ENCODE data around the gene AFM. TPM values are rescaled to one million over a fixed set of nuclear protein-coding genes. Genes with fewer than 3 reads are reported as not detected.
A peak's percentile ranks its signal among the peaks of the same experiment; 100 is the strongest.

AFM gene
- total RNA-seq, 1 experiment from 2014 or later: not detected

GRCh38 chr4:73448448-73449203 lies 32.9 kb upstream of the AFM start:
- Histone ChIP-seq H3K9me2 (ENCODE audit: insufficient read depth) (no peaks in the 10 kb centered on the region), H3K36me3 (ENCODE audit: low read depth) (no peaks in the 10 kb centered on the region), H3K9me3 (ENCODE audit: insufficient read depth, low read depth) (no peaks in the 10 kb centered on the region), H3K27ac (no peak overlapping the region), H3K27me3 (ENCODE audit: insufficient read depth, low read depth) (no peaks in the 10 kb centered on the region), H3K79me2 (ENCODE audit: low read depth) (no peaks in the 10 kb centered on the region), H2AFZ (no peak overlapping the region), H4K20me1 (ENCODE audit: insufficient read depth) (no peaks in the 10 kb centered on the region), H3F3A (ENCODE audit: insufficient read depth, low read depth) (no peaks in the 10 kb centered on the region), H3K4me2 (no peak overlapping the region), H3K4me3 (no peak overlapping the region), H3K4me1 (replicated peaks; ENCODE audit: insufficient read depth) (no peaks in the 10 kb centered on the region)
- no peak for DNase-seq
- ChIA-PET CTCF (no interaction called here), POLR2A (ENCODE audit: unreplicated experiment) (no interaction called here)
- no peak for TF ChIP-seq EZH2 (IDR thresholded peaks at IDR 0.05; ENCODE audit: low read depth)
- TF ChIP-seq, protein P1, sequence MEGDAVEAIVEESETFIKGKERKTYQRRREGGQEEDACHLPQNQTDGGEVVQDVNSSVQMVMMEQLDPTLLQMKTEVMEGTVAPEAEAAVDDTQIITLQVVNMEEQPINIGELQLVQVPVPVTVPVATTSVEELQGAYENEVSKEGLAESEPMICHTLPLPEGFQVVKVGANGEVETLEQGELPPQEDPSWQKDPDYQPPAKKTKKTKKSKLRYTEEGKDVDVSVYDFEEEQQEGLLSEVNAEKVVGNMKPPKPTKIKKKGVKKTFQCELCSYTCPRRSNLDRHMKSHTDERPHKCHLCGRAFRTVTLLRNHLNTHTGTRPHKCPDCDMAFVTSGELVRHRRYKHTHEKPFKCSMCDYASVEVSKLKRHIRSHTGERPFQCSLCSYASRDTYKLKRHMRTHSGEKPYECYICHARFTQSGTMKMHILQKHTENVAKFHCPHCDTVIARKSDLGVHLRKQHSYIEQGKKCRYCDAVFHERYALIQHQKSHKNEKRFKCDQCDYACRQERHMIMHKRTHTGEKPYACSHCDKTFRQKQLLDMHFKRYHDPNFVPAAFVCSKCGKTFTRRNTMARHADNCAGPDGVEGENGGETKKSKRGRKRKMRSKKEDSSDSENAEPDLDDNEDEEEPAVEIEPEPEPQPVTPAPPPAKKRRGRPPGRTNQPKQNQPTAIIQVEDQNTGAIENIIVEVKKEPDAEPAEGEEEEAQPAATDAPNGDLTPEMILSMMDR (conservative IDR thresholded peaks at IDR 0.05): no peak
- no TSS peak for BruUV-seq (replicated peaks)
- intact Hi-C loops (cut with micrococcal nuclease; ENCODE audit: unreplicated experiment): no loop called here

DNA sequence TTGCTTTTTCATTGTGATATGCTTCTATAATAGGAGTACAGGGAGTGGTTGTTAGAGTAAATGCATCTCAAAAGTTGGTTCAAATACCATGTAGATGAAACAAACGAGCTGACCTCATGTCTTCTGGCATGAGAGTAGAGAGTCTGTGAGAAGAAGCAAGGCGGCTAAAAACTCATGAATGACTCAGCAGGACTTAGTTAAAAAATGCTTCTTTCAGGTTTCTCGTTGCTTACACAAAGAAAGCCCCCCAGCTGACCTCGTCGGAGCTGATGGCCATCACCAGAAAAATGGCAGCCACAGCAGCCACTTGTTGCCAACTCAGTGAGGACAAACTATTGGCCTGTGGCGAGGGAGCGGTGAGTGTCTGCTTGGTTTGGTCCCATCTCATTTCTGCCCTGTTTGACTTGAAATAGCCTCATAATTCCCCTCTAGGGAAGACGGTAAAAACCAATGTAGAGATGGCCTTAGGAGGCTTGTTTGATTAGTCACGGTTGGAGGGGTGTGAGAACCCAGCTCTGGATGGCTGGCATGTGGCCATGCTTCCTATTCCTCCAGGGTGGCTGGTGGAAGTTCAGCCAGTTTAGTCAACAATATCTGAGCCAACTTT lies 31.0 kb upstream of the AFM start:
- Histone ChIP-seq H3K27ac (no peak overlapping the region), H3K36me3 (ENCODE audit: low read depth) (no peaks in the 10 kb centered on the region), H3K9me3 (ENCODE audit: insufficient read depth, low read depth) (no peaks in the 10 kb centered on the region), H3F3A (ENCODE audit: insufficient read depth, low read depth) (no peaks in the 10 kb centered on the region), H2AFZ (no peak overlapping the region), H3K4me1 (replicated peaks; ENCODE audit: insufficient read depth) (no peaks in the 10 kb centered on the region), H3K79me2 (ENCODE audit: low read depth) (no peaks in the 10 kb centered on the region), H3K9me2 (ENCODE audit: insufficient read depth) (no peaks in the 10 kb centered on the region), H3K27me3 (ENCODE audit: insufficient read depth, low read depth) (no peaks in the 10 kb centered on the region), H3K4me3 (no peak overlapping the region), H4K20me1 (ENCODE audit: insufficient read depth) (no peaks in the 10 kb centered on the region), H3K4me2 (no peak overlapping the region)
- ChIA-PET CTCF (no interaction called here), POLR2A (ENCODE audit: unreplicated experiment) (interaction anchor here (0.7 kb wide), 1 partner anchor 925 kb away, joined by 6 read pairs; no protein-coding TSS in a partner anchor)
- intact Hi-C loops (cut with micrococcal nuclease; ENCODE audit: unreplicated experiment): loop anchor here (2.0 kb wide), 1 partner anchor 290 kb away; the partner anchor contains the start of gene CXCL8
- no TSS peak for BruUV-seq (replicated peaks)
- peak in 1 of 2 experiments; percentile 43 for DNase-seq
- TF ChIP-seq, protein P1 (conservative IDR thresholded peaks at IDR 0.05): no peak
- no peak for TF ChIP-seq EZH2 (IDR thresholded peaks at IDR 0.05; ENCODE audit: low read depth)

- POLR2A ChIA-PET (ENCODE audit: unreplicated experiment): no interaction called here
- no TSS peak for BruUV-seq (replicated peaks)
- no peak overlapping the region for H3K4me2 ChIP-seq
Observed at GRCh38 chr4:73451404-73451803, 30.1 kb upstream of the AFM start.

More at GRCh38 chr4:73451404-73451803, 30.1 kb upstream of the AFM start:
- no peaks in the 10 kb centered on the region for H3K9me3 ChIP-seq (ENCODE audit: insufficient read depth, low read depth)
- no peaks in the 10 kb centered on the region for H3F3A ChIP-seq (ENCODE audit: insufficient read depth, low read depth)
- H3K27me3 ChIP-seq (ENCODE audit: insufficient read depth, low read depth): no peaks in the 10 kb centered on the region
- CTCF ChIA-PET: interaction anchor here (0.7 kb wide), 1 partner anchor 352 kb away, joined by 3 read pairs; no protein-coding TSS in a partner anchor
- H4K20me1 ChIP-seq (ENCODE audit: insufficient read depth): no peaks in the 10 kb centered on the region
- H3K9me2 ChIP-seq (ENCODE audit: insufficient read depth): no peaks in the 10 kb centered on the region
- H2AFZ ChIP-seq: no peak overlapping the region
- no peaks in the 10 kb centered on the region for H3K79me2 ChIP-seq (ENCODE audit: low read depth)
- H3K4me1 ChIP-seq (replicated peaks; ENCODE audit: insufficient read depth): no peaks in the 10 kb centered on the region
- TF ChIP-seq, protein P1 (conservative IDR thresholded peaks at IDR 0.05): no peak
- no peak for TF ChIP-seq EZH2 (IDR thresholded peaks at IDR 0.05; ENCODE audit: low read depth)
- no peak for DNase-seq
- no peak overlapping the region for H3K27ac ChIP-seq
- no peak overlapping the region for H3K4me3 ChIP-seq
- intact Hi-C loops (cut with micrococcal nuclease; ENCODE audit: unreplicated experiment): loop anchor here (2.0 kb wide), 1 partner anchor 289 kb away; the partner anchor contains the start of gene CXCL8
- H3K36me3 ChIP-seq (ENCODE audit: low read depth): no peaks in the 10 kb centered on the region

Measured in PC-9 (cell line).